ENCODE data around the gene RASEF. TPM values are rescaled to one million over a fixed set of nuclear protein-coding genes. Genes with fewer than 3 reads are reported as not detected.

The RASEF gene
- total and polyA plus RNA-seq, 8 donors: 10.3 to 27.3 (median 19.1) TPM

- no peak overlapping the region for H3K4me3 ChIP-seq
- ATAC-seq: no peak
- H3K27ac ChIP-seq: no peak overlapping the region
- FAIRE-seq: no peak
- intact Hi-C loops (cut with DNase I): no loop called here
- H3K36me3 ChIP-seq: no peaks in the 10 kb centered on the region
- no peak for TF ChIP-seq CTCF (IDR thresholded peaks at IDR 0.05)
- no peaks in the 10 kb centered on the region for H3K9me3 ChIP-seq
- peaks cover 6 to 24% (median 8%) of the 10 kb centered on the region in 3 donors for H3K4me1 ChIP-seq
- 79 to 89% methylated on average over 5 of the region's 5 CpGs for WGBS, 2 donors
- no peaks in the 10 kb centered on the region for H3K27me3 ChIP-seq
- no peak for DNase-seq
These were observed 3.8 kb upstream of the RASEF start for GRCh38 chr9:83066771-83067170.

DNA sequence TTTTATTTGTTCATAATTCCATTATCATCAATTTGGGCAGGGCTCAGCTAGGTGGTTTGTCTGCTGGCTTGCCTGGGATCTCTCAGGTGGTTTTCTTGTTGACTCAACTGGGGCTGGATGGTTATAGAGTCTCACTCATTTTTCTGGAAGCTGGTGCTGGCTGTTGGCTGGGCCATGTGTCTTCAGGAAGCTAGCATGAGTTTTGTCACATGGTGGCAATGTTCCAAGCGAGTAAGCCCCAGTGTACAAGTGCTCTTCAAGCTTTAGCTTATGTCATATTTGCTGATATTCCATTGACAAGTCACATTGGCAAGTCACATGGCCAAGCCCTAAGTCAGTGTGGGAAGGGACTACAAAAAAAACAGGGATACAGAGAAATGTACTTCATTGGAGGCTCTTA, 2.3 kb upstream of the RASEF start:
- intact Hi-C loops (cut with DNase I): no loop called here
- TF ChIP-seq CTCF (IDR thresholded peaks at IDR 0.05): no peak
- Histone ChIP-seq H3K4me3 (no peak overlapping the region), H3K9me3 (no peaks in the 10 kb centered on the region), H3K4me1 (peaks cover 7 to 24% (median 8%) of the 10 kb centered on the region in 3 donors), H3K27me3 (no peaks in the 10 kb centered on the region), H3K36me3 (no peaks in the 10 kb centered on the region), H3K27ac (no peak overlapping the region)
- FAIRE-seq (no peak), ATAC-seq (no peak), DNase-seq (no peak)
- WGBS, 2 donors: 93 to 100% methylated on average over 1 of the region's 1 CpG

DNA sequence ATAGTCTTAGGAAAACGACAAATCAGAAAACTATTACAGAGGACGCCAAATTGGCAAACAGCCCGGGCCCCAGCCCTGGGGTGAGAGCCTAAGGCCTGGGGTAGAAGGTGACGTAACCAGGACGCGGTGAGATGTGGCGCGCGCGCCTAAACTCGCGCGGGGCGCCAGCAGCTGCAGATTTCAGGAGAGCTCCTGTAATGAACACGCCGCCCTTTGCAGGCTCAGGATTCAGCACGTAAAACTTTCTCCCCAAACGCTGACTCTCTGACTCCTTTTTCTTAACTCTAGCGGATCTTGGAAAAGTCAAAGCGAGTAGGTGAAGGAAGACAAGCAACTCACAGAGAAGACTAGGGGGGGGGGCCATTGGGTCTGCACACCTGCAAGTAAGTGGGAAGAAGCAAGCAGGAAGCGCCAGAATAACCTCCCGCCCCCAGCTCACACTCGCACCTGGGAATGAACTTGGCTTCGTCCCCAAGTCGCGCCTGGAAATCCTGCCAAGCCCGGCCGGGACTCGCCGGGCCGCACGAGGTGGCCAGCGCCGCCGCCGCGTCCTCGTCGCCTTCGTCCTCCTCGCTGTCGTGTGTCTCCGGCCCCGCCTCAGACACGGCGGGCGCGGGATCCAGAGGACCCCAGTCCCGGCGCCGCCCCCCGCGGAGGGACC, 822 bp downstream of the RASEF start:
- H3K27ac ChIP-seq: peak overlapping the region; percentile 95 to 100 (median 98)
- H3K9me3 ChIP-seq: no peaks in the 10 kb centered on the region
- peak; percentile 54 to 73 (median 70) for ATAC-seq
- H3K36me3 ChIP-seq: no peaks in the 10 kb centered on the region
- peaks cover 11 to 15% (median 13%) of the 10 kb centered on the region in 3 donors for H3K4me1 ChIP-seq
- 0 to 1% methylated on average over 46 to 53 of the region's 53 CpGs for WGBS, 2 donors
- no peaks in the 10 kb centered on the region for H3K27me3 ChIP-seq
- peak; percentile 83 to 94 (median 90) for DNase-seq
- intact Hi-C loops (cut with DNase I): no loop called here
- no peak for TF ChIP-seq CTCF (IDR thresholded peaks at IDR 0.05)
- FAIRE-seq: no peak
- peak overlapping the region; percentile 41 to 80 (median 70) for H3K4me3 ChIP-seq

DNA sequence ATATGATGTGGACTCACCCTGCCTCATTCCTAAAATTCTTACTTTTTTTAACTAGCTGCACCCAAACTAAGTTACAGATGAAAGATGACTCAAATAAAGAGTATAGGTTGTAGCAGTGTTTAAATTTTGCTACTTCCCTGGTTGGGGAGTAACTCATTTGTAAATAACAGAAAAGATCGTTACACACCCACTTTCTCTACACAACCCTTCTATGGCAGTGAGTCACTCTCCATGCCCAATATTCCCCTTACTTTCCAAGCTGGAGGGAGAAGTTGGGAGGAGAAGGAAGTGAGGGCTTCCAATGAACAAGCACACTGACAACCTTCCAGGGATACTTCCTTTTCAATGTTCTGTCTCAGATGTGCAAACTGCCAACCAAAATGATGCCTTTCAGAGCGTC, 1.9 kb downstream of the RASEF start:
- no peak for FAIRE-seq
- intact Hi-C loops (cut with DNase I): no loop called here
- H3K9me3 ChIP-seq: no peaks in the 10 kb centered on the region
- WGBS, 2 donors: 17 to 24% methylated on average over 2 of the region's 2 CpGs
- no peaks in the 10 kb centered on the region for H3K36me3 ChIP-seq
- no peaks in the 10 kb centered on the region for H3K27me3 ChIP-seq
- TF ChIP-seq CTCF (IDR thresholded peaks at IDR 0.05): no peak
- peaks cover 11 to 14% (median 13%) of the 10 kb centered on the region in 3 donors for H3K4me1 ChIP-seq
- H3K27ac ChIP-seq: peak overlapping the region; percentile 95 to 100 (median 98)
- peak overlapping the region; percentile 41 to 80 (median 70) for H3K4me3 ChIP-seq
- DNase-seq: no peak
- ATAC-seq: peak in 2 of 4 donors; percentile 3 to 17

GRCh38 chr9:83060556-83060955, 2.4 kb downstream of the RASEF start:
- 10 to 13% methylated on average over 3 of the region's 3 CpGs for WGBS, 2 donors
- TF ChIP-seq CTCF (IDR thresholded peaks at IDR 0.05): no peak
- peak in 4 of 6 donors; percentile 40 to 80 (median 54) for DNase-seq
- intact Hi-C loops (cut with DNase I): no loop called here
- Histone ChIP-seq H3K9me3 (no peaks in the 10 kb centered on the region), H3K27me3 (no peaks in the 10 kb centered on the region), H3K27ac (peak overlapping the region; percentile 95 to 100 (median 98)), H3K36me3 (no peaks in the 10 kb centered on the region), H3K4me3 (peak overlapping the region in 2 of 4 donors; percentile 66 to 80), H3K4me1 (peaks cover 8 to 12% (median 11%) of the 10 kb centered on the region in 3 donors)
- peak; percentile 6 to 44 (median 30) for ATAC-seq
- no peak for FAIRE-seq
